HepG2 (cell line): ENCODE data around the gene NUDT7. TPM values are rescaled to one million over a fixed set of nuclear protein-coding genes. Genes with fewer than 3 reads are reported as not detected.

ENCODE experiments used
- ATAC-seq: fragments of 200-7000 bp; cut with Tn5 transposase; 3 replicates; pipeline ENCODE4 v1.9.1; 2020; ENCODE audit warnings: mild to moderate bottlenecking, moderate library complexity
- BruUV-seq: library from RNA; stranded (reverse); fragments of 400-500 nt; replicated peaks from 2 replicates; lab custom pipeline; 2021; lab: Mats Ljungman, UMichigan
- CTCF ChIA-PET: fragments of 300-600 bp; formaldehyde crosslinking; extraction: SDS; loops from one replicate; lab custom pipeline; 2021; ENCODE audit warnings: low total read pairs, inconsistent platforms, low intra/inter-chr PET ratio; lab: Yijun Ruan, JAX
- POLR2A ChIA-PET: fragments of 350-600 bp; sonication (Branson Sonifier 250); formaldehyde crosslinking; loops from one replicate; lab custom pipeline; 2020; ENCODE audit warnings: antibody characterized with exemption, inconsistent platforms; lab: Yijun Ruan, JAX
- DNase-seq: peaks from one replicate; pipeline ENCODE4 v3.0.0-alpha.2; 2015; ENCODE audit warnings: low spot score
- FAIRE-seq: peaks from 3 replicates; lab custom pipeline; 2011; peaks lifted over from hg19 to GRCh38; lab: Jason Lieb, UNC
- H2AFZ ChIP-seq: one replicate; pipeline ENCODE4 v1.6.1; 2011; ENCODE audit warnings: low read length, inconsistent platforms
- H3K27ac ChIP-seq: fragments of 300-600 bp; 3 replicates; pipeline ENCODE4 v1.8.0; 2011; ENCODE audit warnings: mixed run types, mild to moderate bottlenecking, mixed read lengths, low read length, inconsistent platforms; ENCODE audit not compliant: insufficient read depth; ENCODE audit errors: extremely low read length
- H3K27me3 ChIP-seq, 2 experiments: fragments of 200-600 bp in 1 of 2; 2 replicates in 1 of 2; 3 replicates in 1 of 2; pipeline versions ENCODE4 v1.6.0 to v1.8.0; 2011; ENCODE audit warnings: low read length in 2 of 2, mild to moderate bottlenecking in 2 of 2, moderate library complexity in 2 of 2, inconsistent platforms in 1 of 2; ENCODE audit not compliant: insufficient read depth in 2 of 2, control insufficient read depth in 1 of 2
- H3K36me3 ChIP-seq, 2 experiments: fragments of 200-600 bp in 1 of 2; replicated peaks in 1 of 2; 2 replicates in 1 of 2; 3 replicates in 1 of 2; pipeline versions ENCODE4 v1.5.1 to v1.8.0; 2011; ENCODE audit warnings: low read length in 2 of 2, inconsistent platforms in 1 of 2; ENCODE audit not compliant: insufficient read depth in 2 of 2, control insufficient read depth in 1 of 2
- H3K4me1 ChIP-seq: 2 replicates; pipeline ENCODE4 v1.5.1; 2012; ENCODE audit warnings: low read length, inconsistent platforms; ENCODE audit not compliant: insufficient read depth
- H3K4me2 ChIP-seq: 2 replicates; pipeline ENCODE4 v1.6.0; 2011; ENCODE audit warnings: low read depth, low read length, inconsistent platforms
- H3K4me3 ChIP-seq, 3 experiments: fragments of 200-600 bp in 1 of 3; sonication (generic), shearing (Covaris generic) in 1 of 3; replicated peaks in 1 of 3; 2 replicates each; pipeline ENCODE4 v1.5.1; 2011 to 2016; ENCODE audit warnings: low read length in 3 of 3, inconsistent platforms in 2 of 3, low read depth in 2 of 3, mild to moderate bottlenecking in 2 of 3, control low read depth in 1 of 3, mixed read lengths in 1 of 3; ENCODE audit not compliant: insufficient read depth in 1 of 3
- H3K79me2 ChIP-seq: one replicate; pipeline ENCODE4 v1.6.1; 2011; ENCODE audit warnings: low read length, inconsistent platforms; ENCODE audit not compliant: insufficient read depth
- H3K9ac ChIP-seq: 2 replicates; pipeline ENCODE4 v1.6.0; 2011; ENCODE audit warnings: mild to moderate bottlenecking, low read depth, low read length, inconsistent platforms; ENCODE audit not compliant: insufficient read depth
- H3K9me3 ChIP-seq: 2 replicates; pipeline ENCODE4 v1.5.1; 2012; ENCODE audit warnings: mild to moderate bottlenecking, low read length
- H4K20me1 ChIP-seq: 2 replicates; pipeline ENCODE4 v1.6.0; 2011; ENCODE audit warnings: inconsistent platforms, mild to moderate bottlenecking, low read length, moderate library complexity; ENCODE audit not compliant: insufficient read depth
- ATAD3A ChIP-seq: sonication (generic); formaldehyde crosslinking; IDR thresholded peaks from 2 replicates; pipeline ENCODE4 v1.4.0; 2020; ENCODE audit warnings: missing genetic modification reagents
- ATF2 ChIP-seq: sonication (generic); formaldehyde crosslinking; IDR thresholded peaks from 2 replicates; pipeline ENCODE4 v1.4.0; 2020; ENCODE audit warnings: missing genetic modification reagents
- MTF1 ChIP-seq: sonication (generic); formaldehyde crosslinking; IDR thresholded peaks from 2 replicates; pipeline ENCODE4 v1.5.0; 2020; ENCODE audit warnings: missing genetic modification reagents
- PITX1 ChIP-seq: sonication (generic); formaldehyde crosslinking; IDR thresholded peaks from 2 replicates; pipeline ENCODE4 v1.5.1; 2020; ENCODE audit warnings: mild to moderate bottlenecking, missing genetic modification reagents
- PRPF4 ChIP-seq: fragments of 200-400 bp; formaldehyde crosslinking; IDR thresholded peaks from 2 replicates; pipeline ENCODE4 v1.6.1; 2016; ENCODE audit warnings: low read length, low read depth; ENCODE audit not compliant: poor library complexity, severe bottlenecking
- REPIN1 ChIP-seq: sonication (generic); formaldehyde crosslinking; IDR thresholded peaks from 2 replicates; pipeline ENCODE4 v1.8.0; 2022; ENCODE audit warnings: missing genetic modification reagents, low read depth, mild to moderate bottlenecking, borderline replicate concordance
- SAP130 ChIP-seq: IDR thresholded peaks from 2 replicates; pipeline ENCODE4 v1.6.1; 2016; ENCODE audit warnings: low read depth
- SCMH1 ChIP-seq: sonication (generic); formaldehyde crosslinking; IDR thresholded peaks from 2 replicates; pipeline ENCODE4 v1.9.0; 2021; ENCODE audit warnings: missing genetic modification reagents, mild to moderate bottlenecking, borderline replicate concordance
- ZFAT ChIP-seq: sonication (generic); formaldehyde crosslinking; conservative IDR thresholded peaks from 2 replicates; pipeline ENCODE4 v1.8.1; 2023; ENCODE audit warnings: missing genetic modification reagents, inconsistent platforms
- ZFP36L2 ChIP-seq: sonication (generic); formaldehyde crosslinking; IDR thresholded peaks from 2 replicates; pipeline ENCODE4 v1.4.0; 2020; ENCODE audit warnings: missing genetic modification reagents
- ZNF3 ChIP-seq: IDR thresholded peaks from 2 replicates; pipeline ENCODE4 v1.7.0; 2017; ENCODE audit warnings: inconsistent platforms
- ZNF335 ChIP-seq: sonication (generic); formaldehyde crosslinking; IDR thresholded peaks from 2 replicates; pipeline ENCODE4 v1.4.0; 2020; ENCODE audit warnings: missing genetic modification reagents
- ZNF383 ChIP-seq: sonication (generic); formaldehyde crosslinking; IDR thresholded peaks from 2 replicates; pipeline ENCODE4 v1.4.0; 2020; ENCODE audit warnings: missing genetic modification reagents, mild to moderate bottlenecking, borderline replicate concordance
- ZNF543 ChIP-seq: sonication (generic); formaldehyde crosslinking; IDR thresholded peaks from 2 replicates; pipeline ENCODE4 v1.4.0; 2020; ENCODE audit warnings: mild to moderate bottlenecking, missing genetic modification reagents
- ZNF768 ChIP-seq: sonication (generic); formaldehyde crosslinking; IDR thresholded peaks from 2 replicates; pipeline ENCODE4 v1.4.0; 2020; ENCODE audit warnings: missing genetic modification reagents
- ZSCAN31 ChIP-seq: sonication (generic); formaldehyde crosslinking; IDR thresholded peaks from 2 replicates; pipeline ENCODE4 v1.5.0; 2020; ENCODE audit warnings: low read depth, mild to moderate bottlenecking, missing genetic modification reagents
- WGBS: methylation state at CpG from one replicate; pipeline ENCODE4 v1.1.6; 2017; ENCODE audit warnings: low lambda C conversion rate; 5-methylcytosine and 5-hydroxymethylcytosine counted together
- in situ Hi-C: cut with HindIII; loops from 2 replicates; pipeline ENCODE4 v1.10.0; 2017; ENCODE audit warnings: low pct_unique_long_range_greater_than_20kb; ENCODE audit not compliant: extremely low pct_ligation_motif_present
- intact Hi-C: fragments of 100-400 bp; cut with micrococcal nuclease; formaldehyde crosslinking; loops from one replicate; pipeline ENCODE4 v1.10.0; 2022; ENCODE audit not compliant: unreplicated experiment
- polyA plus RNA-seq, 8 experiments: library from polyadenylated mRNA; depleted of rRNA in 3 of 8; stranded (reverse) in 7 of 8; unstranded in 1 of 8; fragments of >200 nt; fragmentation: Illumina TruSeq in 4 of 8; extraction: Trizol in 4 of 8; gene quantifications; 2 replicates each; pipeline versions ENCODE4 v1.2.1 to v1.2.3, GENCODE V29; 2011 to 2016; ENCODE audit warnings: low read depth in 4 of 8, missing spikeins in 1 of 8, mixed read lengths in 1 of 8; ENCODE audit not compliant: insufficient read depth in 1 of 8
- total RNA-seq, 5 experiments: library from RNA; depleted of rRNA; stranded (reverse); fragments of >200 nt; fragmentation: Illumina TruSeq; extraction: Trizol; gene quantifications; 2 replicates each; pipeline ENCODE4 v1.2.3, GENCODE V29; 2016; ENCODE audit warnings: low read depth in 1 of 5
- TF ChIP-seq, protein P1 (sequence below): sonication (generic); formaldehyde crosslinking; IDR thresholded peaks from 2 replicates; pipeline ENCODE4 v1.4.0; 2020; ENCODE audit warnings: missing genetic modification reagents, mild to moderate bottlenecking, borderline replicate concordance

The NUDT7 gene
- total and polyA plus RNA-seq, 2 of the 13 experiments (the other 11 are each of a cell fraction or from before 2014, with no cell fraction given) = 14.3 to 23.9 TPM

- H3K4me1 ChIP-seq = peaks cover 87% of the 10 kb centered on the region
- no peaks in the 10 kb centered on the region for H3K79me2 ChIP-seq
- no peaks in the 10 kb centered on the region for H3K27me3 ChIP-seq
- 63% methylated on average over 1 of the region's 1 CpG for WGBS
- no peak for DNase-seq
- no peak overlapping the region for H3K9ac ChIP-seq
- ChIA-PET POLR2A (interaction anchor here (1.1 kb wide), 1 partner anchor 39 kb away, joined by 3 read pairs; the partner anchor contains the start of gene NUDT7), CTCF (no interaction called here)
- BruUV-seq = no TSS peak
- in situ Hi-C loops = no loop called here
- no peak overlapping the region for H3K4me3 ChIP-seq
- no peaks in the 10 kb centered on the region for H4K20me1 ChIP-seq
- no peaks in the 10 kb centered on the region for H3K9me3 ChIP-seq
- no peaks in the 10 kb centered on the region for H3K36me3 ChIP-seq
- intact Hi-C loops = no loop called here
- ATAC-seq = no peak
- no peak for FAIRE-seq
- H3K4me2 ChIP-seq = no peak overlapping the region
- H3K27ac ChIP-seq = no peak overlapping the region
- H2AFZ ChIP-seq = no peak overlapping the region
- TF ChIP-seq, protein P1, sequence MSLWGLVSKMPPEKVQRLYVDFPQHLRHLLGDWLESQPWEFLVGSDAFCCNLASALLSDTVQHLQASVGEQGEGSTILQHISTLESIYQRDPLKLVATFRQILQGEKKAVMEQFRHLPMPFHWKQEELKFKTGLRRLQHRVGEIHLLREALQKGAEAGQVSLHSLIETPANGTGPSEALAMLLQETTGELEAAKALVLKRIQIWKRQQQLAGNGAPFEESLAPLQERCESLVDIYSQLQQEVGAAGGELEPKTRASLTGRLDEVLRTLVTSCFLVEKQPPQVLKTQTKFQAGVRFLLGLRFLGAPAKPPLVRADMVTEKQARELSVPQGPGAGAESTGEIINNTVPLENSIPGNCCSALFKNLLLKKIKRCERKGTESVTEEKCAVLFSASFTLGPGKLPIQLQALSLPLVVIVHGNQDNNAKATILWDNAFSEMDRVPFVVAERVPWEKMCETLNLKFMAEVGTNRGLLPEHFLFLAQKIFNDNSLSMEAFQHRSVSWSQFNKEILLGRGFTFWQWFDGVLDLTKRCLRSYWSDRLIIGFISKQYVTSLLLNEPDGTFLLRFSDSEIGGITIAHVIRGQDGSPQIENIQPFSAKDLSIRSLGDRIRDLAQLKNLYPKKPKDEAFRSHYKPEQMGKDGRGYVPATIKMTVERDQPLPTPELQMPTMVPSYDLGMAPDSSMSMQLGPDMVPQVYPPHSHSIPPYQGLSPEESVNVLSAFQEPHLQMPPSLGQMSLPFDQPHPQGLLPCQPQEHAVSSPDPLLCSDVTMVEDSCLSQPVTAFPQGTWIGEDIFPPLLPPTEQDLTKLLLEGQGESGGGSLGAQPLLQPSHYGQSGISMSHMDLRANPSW = no peak
- TF ChIP-seq ZNF335 (CRISPR knock-in tag) (no peak), PRPF4 (no peak), SCMH1 (CRISPR knock-in tag) (no peak), ATAD3A (CRISPR knock-in tag) (no peak), MTF1 (CRISPR knock-in tag) (no peak), ZFP36L2 (no peak), ZSCAN31 (CRISPR knock-in tag) (no peak), ZNF543 (CRISPR knock-in tag) (no peak), ATF2 (no peak), ZNF768 (CRISPR knock-in tag) (no peak), ZNF3 (CRISPR knock-in tag) (no peak), REPIN1 (no peak), SAP130 (CRISPR knock-in tag) (no peak), ZFAT (no peak), ZNF383 (CRISPR knock-in tag) (no peak), PITX1 (CRISPR knock-in tag) (no peak)
These were observed 38.9 kb downstream of the NUDT7 start for GRCh38 chr16:77761204-77761603.
